Transverse colon (tissue), 4 donors: ENCODE data around the gene TNNC2. TPM values are rescaled to one million over a fixed set of nuclear protein-coding genes. Genes with fewer than 3 reads are reported as not detected.

Experiments
- DNase-seq: peaks from one replicate; pipeline ENCODE4 v3.0.0-alpha.2; 2019
- H3K27ac ChIP-seq, 4 donors: fragments of 200-600 bp; sonication (generic); 2 replicates each; pipeline ENCODE4 v1.5.1; 2016 to 2018; ENCODE audit warnings: inconsistent platforms in 4 of 4
- H3K27me3 ChIP-seq: fragments of 200-600 bp; sonication (generic); 2 replicates; pipeline ENCODE4 v1.5.1; 2017; ENCODE audit warnings: inconsistent platforms
- H3K36me3 ChIP-seq, 4 donors: fragments of 200-600 bp; sonication (generic); 2 replicates each; pipeline ENCODE4 v1.5.1; 2017 to 2019; ENCODE audit warnings: inconsistent platforms in 4 of 4
- H3K4me1 ChIP-seq, 4 donors: fragments of 200-600 bp; sonication (generic); 2 replicates each; pipeline ENCODE4 v1.5.1; 2017 to 2020; ENCODE audit warnings: inconsistent platforms in 4 of 4
- H3K4me3 ChIP-seq, 4 donors: fragments of 200-600 bp; sonication (generic); 1 replicate in 1 of 4; 2 replicates in 3 of 4; pipeline versions ENCODE4 v1.5.1 to v1.6.1; 2017 to 2019; ENCODE audit warnings: inconsistent platforms in 4 of 4
- H3K9me3 ChIP-seq, 2 donors: fragments of 200-600 bp; sonication (generic); 2 replicates each; pipeline ENCODE4 v1.5.1; 2017 to 2019; ENCODE audit warnings: inconsistent platforms in 2 of 2
- CTCF ChIP-seq, 5 experiments: fragments of 200-600 bp in 3 of 5; fragments of 450-650 bp in 2 of 5; sonication (generic) in 3 of 5; IDR thresholded peaks; 1 replicate in 2 of 5; 2 replicates in 3 of 5; pipeline ENCODE4 v1.5.1; 2016 to 2017; ENCODE audit warnings: antibody characterized with exemption in 5 of 5, inconsistent platforms in 3 of 5, mild to moderate bottlenecking in 2 of 5, moderate library complexity in 1 of 5
- EP300 ChIP-seq: sonication (generic); formaldehyde crosslinking; IDR thresholded peaks from one replicate; pipeline ENCODE4 v1.6.1; 2017; ENCODE audit warnings: antibody characterized with exemption, low read depth
- POLR2A ChIP-seq: fragments of 450-650 bp; IDR thresholded peaks from one replicate; pipeline ENCODE4 v1.6.1; 2016; ENCODE audit warnings: antibody characterized with exemption, mild to moderate bottlenecking, moderate library complexity
- POLR2AphosphoS5 ChIP-seq, 3 donors: sonication (generic); formaldehyde crosslinking; IDR thresholded peaks; one replicate each; pipeline ENCODE4 v1.6.1; 2016; ENCODE audit warnings: antibody characterized with exemption in 3 of 3
- WGBS, 2 donors: methylation state at CpG; one replicate each; pipeline ENCODE4 v1.1.5; 2018; ENCODE audit warnings: low coverage in 1 of 2; 5-methylcytosine and 5-hydroxymethylcytosine counted together
- in situ Hi-C, 4 donors: fragments of 200-750 bp; cut with MboI; loops; one replicate each; pipeline versions ENCODE4 v1.15.0 to v1.15.1; 2017; ENCODE audit warnings: low sequenced_read_pairs in 3 of 4, low pct_ligation_motif_present in 1 of 4, low pct_unique_long_range_greater_than_20kb in 1 of 4
- intact Hi-C: fragments of 100-400 bp; cut with DNase I; formaldehyde crosslinking; loops from one replicate; pipeline ENCODE4 v1.15.1; 2023; ENCODE audit warnings: low total_unique reads
- total RNA-seq, 4 donors: library from RNA; depleted of rRNA; stranded (reverse); fragments of >200 nt; gene quantifications; one replicate each; pipeline ENCODE4 v1.1.0, GENCODE V29; 2016

The TNNC2 gene
- total RNA-seq, 4 donors from 2014 or later = 3.5 to 36.3 (median 4.6) TPM; not detected in 1

DNA sequence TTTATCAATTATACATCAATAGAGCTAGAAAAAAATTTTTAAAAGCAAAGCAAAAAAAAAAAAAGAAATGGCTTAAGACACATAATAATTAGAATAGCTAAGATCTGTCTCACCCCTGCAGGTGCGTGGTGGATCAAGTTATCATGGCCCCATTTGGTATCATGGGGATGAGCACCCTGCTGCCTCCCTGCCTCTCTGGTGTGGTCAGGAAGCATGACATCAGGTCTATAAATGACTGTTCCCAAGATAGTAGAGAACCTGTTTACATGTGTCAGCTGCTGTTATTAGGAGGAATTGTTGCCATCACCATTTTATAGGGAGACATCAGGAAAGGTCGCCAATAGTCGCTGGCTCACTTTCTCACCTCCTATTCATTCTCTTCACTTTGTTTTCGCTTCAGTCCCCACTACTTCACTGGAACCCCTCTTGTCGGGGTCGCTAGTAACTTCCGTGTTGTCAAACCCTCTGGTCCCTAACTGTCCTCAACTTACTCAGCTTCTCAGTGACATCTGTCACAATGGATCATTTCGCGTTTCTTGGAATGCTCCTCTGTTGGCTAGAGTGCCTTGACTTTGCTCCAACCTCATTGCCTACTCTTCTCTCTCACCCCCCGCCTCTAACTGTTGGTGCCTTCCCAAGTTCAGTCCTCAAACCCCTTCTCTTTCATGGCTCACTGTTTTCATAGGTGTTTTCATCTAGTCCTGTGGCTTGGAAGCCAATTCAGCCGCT lies 30.6 kb downstream of the TNNC2 start:
- no peaks in the 10 kb centered on the region for H3K9me3 ChIP-seq
- no peak for DNase-seq
- no peak overlapping the region for H3K27ac ChIP-seq
- WGBS, 2 donors = 95 to 97% methylated on average over 8 to 11 of the region's 11 CpGs
- TF ChIP-seq EP300 (no peak), CTCF (IDR thresholded peaks at IDR 0.05) (no peak), POLR2AphosphoS5 (IDR thresholded peaks at IDR 0.05) (no peak)
- H3K4me3 ChIP-seq = no peak overlapping the region
- no peaks in the 10 kb centered on the region for H3K27me3 ChIP-seq
- intact Hi-C loops (loop anchor here (10.0 kb wide), 1 partner anchor 98 kb away; the partner anchor contains the start of genes CTSA and NEURL2), in situ Hi-C loops (loop anchor here in 1 of 4 donors (10.0 kb wide), 1 partner anchor 168 kb away; no protein-coding TSS in a partner anchor)
- H3K4me1 ChIP-seq = peaks cover 8 to 26% (median 10%) of the 10 kb centered on the region in 4 donors
- H3K36me3 ChIP-seq = peaks cover 0 to 45% (median 16%) of the 10 kb centered on the region in 4 donors

DNA sequence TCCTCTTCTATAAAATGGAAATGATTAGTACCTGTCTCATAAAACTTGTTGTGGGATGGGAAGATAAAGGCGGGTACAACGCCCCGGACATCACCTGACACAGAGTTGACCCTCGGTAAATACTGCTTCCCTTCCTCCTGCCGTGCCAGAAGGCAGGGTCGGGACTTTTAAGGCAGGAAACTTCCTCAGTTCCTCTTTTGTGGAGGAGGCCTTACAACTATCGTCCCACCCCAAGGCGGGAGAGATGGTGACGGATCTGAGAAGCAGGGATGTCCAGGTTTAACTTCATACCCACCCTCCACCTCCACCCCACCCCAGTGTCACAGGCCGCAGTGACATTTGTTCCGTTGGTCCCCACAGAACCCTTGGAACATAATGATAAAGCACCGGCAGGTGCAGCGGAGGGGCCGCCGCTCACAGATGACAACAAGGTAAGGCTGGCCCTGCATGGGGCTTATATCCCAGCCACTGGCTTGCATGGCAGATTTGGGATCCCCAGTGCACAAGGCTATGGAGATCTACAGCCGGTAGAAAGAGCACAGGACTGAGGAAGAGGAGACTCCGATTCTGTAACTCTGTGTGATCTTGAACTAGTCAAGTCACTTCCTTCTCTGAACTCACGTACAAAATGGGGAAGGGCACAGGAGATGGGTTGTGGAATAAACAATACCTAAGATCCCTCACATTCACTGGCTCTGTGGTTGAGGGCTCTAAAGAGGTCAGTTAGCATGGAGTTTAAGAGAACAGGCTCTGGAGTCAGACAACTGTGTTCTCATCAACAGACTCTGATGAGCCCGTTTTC lies 34.6 kb downstream of the TNNC2 start:
- peak; percentile 32 for DNase-seq
- H3K27me3 ChIP-seq = no peaks in the 10 kb centered on the region
- intact Hi-C loops = loop anchor here (10.0 kb wide), 1 partner anchor 102 kb away; the partner anchor contains the start of genes CTSA and NEURL2
- H3K36me3 ChIP-seq = peaks cover 0 to 32% (median 12%) of the 10 kb centered on the region in 4 donors
- peaks cover 7 to 18% (median 13%) of the 10 kb centered on the region in 4 donors for H3K4me1 ChIP-seq
- peak overlapping the region; percentile 87 to 97 (median 94) for H3K4me3 ChIP-seq
- WGBS, 2 donors = 22% methylated on average over 19 of the region's 19 CpGs; no CpG with 5 or more reads in 1 of the 2 donors
- no peaks in the 10 kb centered on the region for H3K9me3 ChIP-seq
- in situ Hi-C loops = loop anchor here in 1 of 4 donors (10.0 kb wide), 1 partner anchor 172 kb away; no protein-coding TSS in a partner anchor
- peak overlapping the region; percentile 92 to 97 (median 95) for H3K27ac ChIP-seq
- TF ChIP-seq POLR2AphosphoS5 (IDR thresholded peaks at IDR 0.05) (no peak), EP300 (no peak), POLR2A (no peak), CTCF (IDR thresholded peaks at IDR 0.05) (no peak)

GRCh38 chr20:45788351-45788750 lies 38.8 kb downstream of the TNNC2 start:
- no peak overlapping the region for H3K4me3 ChIP-seq
- no peak overlapping the region for H3K27ac ChIP-seq
- no peaks in the 10 kb centered on the region for H3K9me3 ChIP-seq
- no peaks in the 10 kb centered on the region for H3K27me3 ChIP-seq
- WGBS, 2 donors = 57 to 77% methylated on average over 3 of the region's 3 CpGs
- DNase-seq = no peak
- peaks cover 17 to 30% (median 24%) of the 10 kb centered on the region in 4 donors for H3K4me1 ChIP-seq
- no peak for TF ChIP-seq CTCF (IDR thresholded peaks at IDR 0.05)
- TF ChIP-seq EP300 = no peak
- TF ChIP-seq POLR2A = no peak
- no peak for TF ChIP-seq POLR2AphosphoS5 (IDR thresholded peaks at IDR 0.05)
- H3K36me3 ChIP-seq = no peaks in the 10 kb centered on the region
- intact Hi-C loops = no loop called here
- in situ Hi-C loops = no loop called here
